ENCODE data around the gene CYB5R2. TPM values are rescaled to one million over a fixed set of nuclear protein-coding genes. Genes with fewer than 3 reads are reported as not detected.

Gene CYB5R2
- polyA plus RNA-seq, 1 experiment, result 7.3 TPM

DNA sequence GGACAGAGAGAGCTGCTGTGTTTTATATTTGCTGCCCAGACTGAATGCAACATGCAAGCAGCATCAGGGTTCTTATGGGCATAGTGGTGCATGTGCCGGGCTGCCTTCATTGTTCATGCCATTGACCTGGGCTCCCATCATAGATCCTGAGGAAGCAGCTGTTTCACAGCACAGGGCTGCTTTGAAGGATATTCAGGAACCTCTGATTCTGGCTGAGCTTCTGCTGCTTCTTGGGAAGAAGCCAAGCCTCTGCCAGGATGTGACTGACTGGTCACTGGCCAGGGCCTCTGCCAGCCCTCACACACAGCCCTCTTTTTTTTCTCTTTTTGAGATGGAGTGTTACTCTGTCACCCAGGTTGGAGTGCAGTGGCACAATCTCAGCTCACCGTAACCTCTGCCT is 43.3 kb downstream of the CYB5R2 start:
- no peak overlapping the region for H3K4me3 ChIP-seq (ENCODE audit: low read depth, low read length)
- ChIA-PET CTCF (interaction anchor here (0.9 to 2.5 kb wide), 3 partner anchors 36 to 117 kb away, joined by 3 to 12 read pairs (median 4); partner anchors contain the start of gene PPFIBP2), POLR2A (no interaction called here)
- H3K27ac ChIP-seq (ENCODE audit: low read depth, low read length), result no peak overlapping the region
- DNase-seq (ENCODE audit: low read depth, low spot score), result no peak
- TF ChIP-seq, protein P1, sequence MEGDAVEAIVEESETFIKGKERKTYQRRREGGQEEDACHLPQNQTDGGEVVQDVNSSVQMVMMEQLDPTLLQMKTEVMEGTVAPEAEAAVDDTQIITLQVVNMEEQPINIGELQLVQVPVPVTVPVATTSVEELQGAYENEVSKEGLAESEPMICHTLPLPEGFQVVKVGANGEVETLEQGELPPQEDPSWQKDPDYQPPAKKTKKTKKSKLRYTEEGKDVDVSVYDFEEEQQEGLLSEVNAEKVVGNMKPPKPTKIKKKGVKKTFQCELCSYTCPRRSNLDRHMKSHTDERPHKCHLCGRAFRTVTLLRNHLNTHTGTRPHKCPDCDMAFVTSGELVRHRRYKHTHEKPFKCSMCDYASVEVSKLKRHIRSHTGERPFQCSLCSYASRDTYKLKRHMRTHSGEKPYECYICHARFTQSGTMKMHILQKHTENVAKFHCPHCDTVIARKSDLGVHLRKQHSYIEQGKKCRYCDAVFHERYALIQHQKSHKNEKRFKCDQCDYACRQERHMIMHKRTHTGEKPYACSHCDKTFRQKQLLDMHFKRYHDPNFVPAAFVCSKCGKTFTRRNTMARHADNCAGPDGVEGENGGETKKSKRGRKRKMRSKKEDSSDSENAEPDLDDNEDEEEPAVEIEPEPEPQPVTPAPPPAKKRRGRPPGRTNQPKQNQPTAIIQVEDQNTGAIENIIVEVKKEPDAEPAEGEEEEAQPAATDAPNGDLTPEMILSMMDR (IDR thresholded peaks at IDR 0.05; ENCODE audit: low read depth, low read length), result no peak
- H3K27me3 ChIP-seq (ENCODE audit: control insufficient read depth, insufficient read depth, low read length), result no peaks in the 10 kb centered on the region
- no peaks in the 10 kb centered on the region for H3K9me3 ChIP-seq (ENCODE audit: control insufficient read depth, insufficient read depth, low read length)

DNA sequence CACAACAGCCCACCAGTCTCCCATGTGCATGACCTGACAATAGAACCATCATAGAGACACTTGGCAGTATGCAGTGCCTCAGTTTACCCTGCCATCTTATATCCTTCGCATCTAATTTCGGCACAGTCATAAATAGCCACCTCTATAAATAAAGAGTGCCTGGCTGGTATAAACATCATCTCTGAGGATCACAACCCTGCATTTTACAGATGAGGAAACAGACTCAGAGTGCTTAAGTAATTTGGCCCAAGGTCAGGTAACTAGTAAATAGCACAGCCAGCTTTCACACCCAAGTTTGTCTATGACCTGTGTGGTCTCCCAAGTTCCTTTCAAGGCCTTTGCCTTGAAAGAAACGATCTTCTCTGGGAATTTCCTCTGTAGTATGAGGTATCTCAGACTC is 44.6 kb downstream of the CYB5R2 start:
- ChIA-PET CTCF (interaction anchor here (2.5 kb wide), 1 partner anchor 57 kb away, joined by 12 read pairs; no protein-coding TSS in a partner anchor), POLR2A (no interaction called here)
- DNase-seq (ENCODE audit: low read depth, low spot score), result no peak
- TF ChIP-seq, protein P1 (IDR thresholded peaks at IDR 0.05; ENCODE audit: low read depth, low read length), result no peak
- Histone ChIP-seq H3K27ac (ENCODE audit: low read depth, low read length) (no peak overlapping the region), H3K9me3 (ENCODE audit: control insufficient read depth, insufficient read depth, low read length) (no peaks in the 10 kb centered on the region), H3K4me3 (ENCODE audit: low read depth, low read length) (no peak overlapping the region), H3K27me3 (ENCODE audit: control insufficient read depth, insufficient read depth, low read length) (no peaks in the 10 kb centered on the region)

GRCh38 chr11:7622721-7623120 is 50.6 kb downstream of the CYB5R2 start:
- TF ChIP-seq, protein P1 (IDR thresholded peaks at IDR 0.05; ENCODE audit: low read depth, low read length), result no peak
- no peak for DNase-seq (ENCODE audit: low read depth, low spot score)
- Histone ChIP-seq H3K27me3 (ENCODE audit: control insufficient read depth, insufficient read depth, low read length) (no peaks in the 10 kb centered on the region), H3K27ac (ENCODE audit: low read depth, low read length) (no peak overlapping the region), H3K4me3 (ENCODE audit: low read depth, low read length) (no peak overlapping the region), H3K9me3 (ENCODE audit: control insufficient read depth, insufficient read depth, low read length) (no peaks in the 10 kb centered on the region)
- ChIA-PET CTCF (no interaction called here), POLR2A (no interaction called here)

- TF ChIP-seq, protein P1 (IDR thresholded peaks at IDR 0.05; ENCODE audit: low read depth, low read length), result no peak
- Histone ChIP-seq H3K4me3 (ENCODE audit: low read depth, low read length) (no peak overlapping the region), H3K27ac (ENCODE audit: low read depth, low read length) (no peak overlapping the region), H3K9me3 (ENCODE audit: control insufficient read depth, insufficient read depth, low read length) (no peaks in the 10 kb centered on the region), H3K27me3 (ENCODE audit: control insufficient read depth, insufficient read depth, low read length) (no peaks in the 10 kb centered on the region)
- CTCF ChIA-PET, result no interaction called here
- POLR2A ChIA-PET, result no interaction called here
- DNase-seq (ENCODE audit: low read depth, low spot score), result no peak
Measured at GRCh38 chr11:7621554-7621953, 51.7 kb downstream of the CYB5R2 start.

DNA sequence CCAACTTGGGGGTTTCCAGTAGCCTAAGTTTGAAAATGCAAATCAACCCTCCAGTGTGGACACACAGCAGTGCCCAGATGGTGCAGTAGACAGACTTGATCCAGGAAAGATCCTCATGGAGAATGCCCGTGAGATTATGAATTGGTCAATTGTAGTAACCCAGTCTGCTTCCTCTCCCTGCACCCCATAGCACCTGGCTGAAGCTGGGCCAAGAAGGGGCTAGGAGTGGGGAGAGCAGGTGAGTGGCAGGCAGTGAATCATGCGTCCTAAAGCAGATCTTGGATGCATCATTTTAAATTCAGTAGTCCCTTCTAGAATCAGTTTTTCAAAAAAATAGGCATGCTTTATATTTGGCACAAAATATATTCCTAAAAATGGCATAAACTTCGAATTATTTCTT is 52.2 kb downstream of the CYB5R2 start:
- Histone ChIP-seq H3K4me3 (ENCODE audit: low read depth, low read length) (no peak overlapping the region), H3K27ac (ENCODE audit: low read depth, low read length) (no peak overlapping the region), H3K27me3 (ENCODE audit: control insufficient read depth, insufficient read depth, low read length) (no peaks in the 10 kb centered on the region), H3K9me3 (ENCODE audit: control insufficient read depth, insufficient read depth, low read length) (no peaks in the 10 kb centered on the region)
- ChIA-PET POLR2A (no interaction called here), CTCF (interaction anchor here (0.8 kb wide), 1 partner anchor 77 kb away, joined by 3 read pairs; no protein-coding TSS in a partner anchor)
- TF ChIP-seq, protein P1 (IDR thresholded peaks at IDR 0.05; ENCODE audit: low read depth, low read length), result no peak
- DNase-seq (ENCODE audit: low read depth, low spot score), result no peak

All from AG04450 (cell line).